Liver (tissue), 3 donors: ENCODE measurements around the gene BCAS1.

ENCODE experiments used
- JUND ChIP-seq, 2 donors: IDR thresholded peaks; 2 replicates each; pipeline ENCODE4 v1.6.1; 2016; ENCODE audit warnings: antibody characterized with exemption in 2 of 2
- RAD21 ChIP-seq, 2 donors: IDR thresholded peaks; 2 replicates each; pipeline ENCODE4 v1.6.1; 2016; ENCODE audit warnings: antibody characterized with exemption in 2 of 2, mild to moderate bottlenecking in 2 of 2
- SP1 ChIP-seq: IDR thresholded peaks from 2 replicates; pipeline ENCODE4 v1.6.1; 2018; ENCODE audit warnings: antibody characterized with exemption, mild to moderate bottlenecking
- TAF1 ChIP-seq: conservative IDR thresholded peaks from 2 replicates; pipeline ENCODE4 v1.6.1; 2016; ENCODE audit warnings: antibody characterized with exemption, mild to moderate bottlenecking
- TF ChIP-seq, protein P1 (sequence below): fragments of 150-350 bp; IDR thresholded peaks from 2 replicates; pipeline ENCODE4 v1.5.1; 2017; ENCODE audit warnings: improper control_type of control experiment, low read depth, low read length; ENCODE audit not compliant: missing input control
- donor health status: healthy.
- donor health status: healthy.

DNA sequence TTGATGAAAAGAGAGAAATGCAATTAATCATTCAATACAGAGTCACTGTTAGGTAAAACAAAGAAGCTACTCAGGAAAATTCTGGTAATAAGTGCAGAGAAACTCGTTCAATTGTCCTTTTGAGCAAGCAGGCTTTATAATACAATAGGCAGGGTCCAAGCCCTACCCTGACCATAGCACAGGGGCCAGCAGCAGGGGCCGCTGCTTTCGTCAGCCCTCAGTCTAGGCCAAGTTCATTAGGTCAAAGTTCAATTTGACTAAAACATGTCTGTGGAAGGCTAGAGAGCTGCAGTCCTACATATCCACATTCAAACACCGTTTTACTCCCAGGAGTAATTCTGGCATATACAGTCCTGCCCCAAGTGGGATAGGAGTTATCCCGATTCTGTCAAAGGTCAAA lies 94.6 kb downstream of the BCAS1 start:
- TF ChIP-seq, protein P1, sequence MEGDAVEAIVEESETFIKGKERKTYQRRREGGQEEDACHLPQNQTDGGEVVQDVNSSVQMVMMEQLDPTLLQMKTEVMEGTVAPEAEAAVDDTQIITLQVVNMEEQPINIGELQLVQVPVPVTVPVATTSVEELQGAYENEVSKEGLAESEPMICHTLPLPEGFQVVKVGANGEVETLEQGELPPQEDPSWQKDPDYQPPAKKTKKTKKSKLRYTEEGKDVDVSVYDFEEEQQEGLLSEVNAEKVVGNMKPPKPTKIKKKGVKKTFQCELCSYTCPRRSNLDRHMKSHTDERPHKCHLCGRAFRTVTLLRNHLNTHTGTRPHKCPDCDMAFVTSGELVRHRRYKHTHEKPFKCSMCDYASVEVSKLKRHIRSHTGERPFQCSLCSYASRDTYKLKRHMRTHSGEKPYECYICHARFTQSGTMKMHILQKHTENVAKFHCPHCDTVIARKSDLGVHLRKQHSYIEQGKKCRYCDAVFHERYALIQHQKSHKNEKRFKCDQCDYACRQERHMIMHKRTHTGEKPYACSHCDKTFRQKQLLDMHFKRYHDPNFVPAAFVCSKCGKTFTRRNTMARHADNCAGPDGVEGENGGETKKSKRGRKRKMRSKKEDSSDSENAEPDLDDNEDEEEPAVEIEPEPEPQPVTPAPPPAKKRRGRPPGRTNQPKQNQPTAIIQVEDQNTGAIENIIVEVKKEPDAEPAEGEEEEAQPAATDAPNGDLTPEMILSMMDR, result no peak
- TF ChIP-seq RAD21 (IDR thresholded peaks at IDR 0.05) (no peak), SP1 (peak; percentile 39), JUND (IDR thresholded peaks at IDR 0.05) (no peak), TAF1 (no peak)
